ENCODE measurements around the gene QKI.

Gene QKI

GRCh38 chr6:163531122-163531521, 116.6 kb downstream of the QKI start:
- Histone ChIP-seq H3K36me3 (replicated peaks in 1 of 2; ENCODE audit: control insufficient read depth in 2 of 2, insufficient read depth in 2 of 2, low read length in 2 of 2) (peaks cover 0 to 53% of the 10 kb centered on the region in 2 donors), H3K9me3 (replicated peaks in 1 of 2; ENCODE audit: control insufficient read depth in 2 of 2, insufficient read depth in 1 of 2, low read depth in 1 of 2, low read length in 2 of 2) (no peaks in the 10 kb centered on the region), H2BK5ac (ENCODE audit: low read length) (no peak overlapping the region), H2BK12ac (ENCODE audit: low read length) (no peak overlapping the region), H3K4me2 (ENCODE audit: insufficient read depth, low read length, poor library complexity, severe bottlenecking) (no peak overlapping the region), H3K18ac (ENCODE audit: low read length) (no peak overlapping the region), H3K79me1 (ENCODE audit: low read depth, low read length) (no peaks in the 10 kb centered on the region), H3K4ac (ENCODE audit: low read length) (no peak overlapping the region), H3K27ac (replicated peaks; ENCODE audit: low read length) (no peak overlapping the region), H4K8ac (ENCODE audit: low read depth, low read length) (no peak overlapping the region), H3K4me3 (ENCODE audit: low read length in 2 of 2) (no peak overlapping the region), H2BK15ac (ENCODE audit: low read length) (no peak overlapping the region), H3K14ac (ENCODE audit: low read length) (no peak overlapping the region), H2BK120ac (ENCODE audit: low read depth, low read length) (no peak overlapping the region), H3K9ac (ENCODE audit: low read depth, low read length, poor library complexity) (no peak overlapping the region), H2AK5ac (ENCODE audit: low read depth, low read length) (no peak overlapping the region), H3K27me3 (ENCODE audit: control insufficient read depth in 3 of 3, insufficient read depth in 3 of 3, low read depth in 1 of 3, low read length in 3 of 3) (no peaks in the 10 kb centered on the region), H3K4me1 (ENCODE audit: control insufficient read depth in 2 of 2, insufficient read depth in 1 of 2, low read depth in 1 of 2, low read length in 2 of 2) (peaks cover 10 to 30% of the 10 kb centered on the region in 2 donors), H3K23ac (ENCODE audit: low read depth, low read length, poor library complexity) (no peak overlapping the region), H2AFZ (ENCODE audit: low read length) (no peak overlapping the region), H4K91ac (ENCODE audit: low read depth, low read length, poor library complexity) (no peak overlapping the region)
- DNase-seq (ENCODE audit: low spot score), result no peak
- WGBS, 2 donors (ENCODE audit: extremely low coverage in 2 of 2, insufficient read length in 2 of 2, insufficient replicate concordance in 1 of 2), result no CpG with 5 or more reads among the region's 2 CpGs

- H2BK12ac ChIP-seq (ENCODE audit: low read length), result no peak overlapping the region
- WGBS, 2 donors (ENCODE audit: extremely low coverage in 2 of 2, insufficient read length in 2 of 2, insufficient replicate concordance in 1 of 2), result no CpG with 5 or more reads among the region's 5 CpGs
Measured at GRCh38 chr6:163532526-163533078, 118.1 kb downstream of the QKI start.

GRCh38 chr6:163533443-163533842, 118.9 kb downstream of the QKI start:
- Histone ChIP-seq H3K4me2 (ENCODE audit: insufficient read depth, low read length, poor library complexity, severe bottlenecking) (no peak overlapping the region), H3K9me3 (replicated peaks in 1 of 2; ENCODE audit: control insufficient read depth in 2 of 2, insufficient read depth in 1 of 2, low read depth in 1 of 2, low read length in 2 of 2) (no peaks in the 10 kb centered on the region), H4K8ac (ENCODE audit: low read depth, low read length) (no peak overlapping the region), H3K4ac (ENCODE audit: low read length) (no peak overlapping the region), H3K27ac (replicated peaks; ENCODE audit: low read length) (no peak overlapping the region), H2BK15ac (ENCODE audit: low read length) (no peak overlapping the region), H3K4me3 (ENCODE audit: low read length in 2 of 2) (no peak overlapping the region), H3K79me1 (ENCODE audit: low read depth, low read length) (peaks cover 2% of the 10 kb centered on the region), H3K36me3 (replicated peaks in 1 of 2; ENCODE audit: control insufficient read depth in 2 of 2, insufficient read depth in 2 of 2, low read length in 2 of 2) (peaks cover 4 to 61% of the 10 kb centered on the region in 2 donors), H3K4me1 (ENCODE audit: control insufficient read depth in 2 of 2, insufficient read depth in 1 of 2, low read depth in 1 of 2, low read length in 2 of 2) (peaks cover 15 to 31% of the 10 kb centered on the region in 2 donors), H4K91ac (ENCODE audit: low read depth, low read length, poor library complexity) (no peak overlapping the region), H3K9ac (ENCODE audit: low read depth, low read length, poor library complexity) (no peak overlapping the region), H3K27me3 (ENCODE audit: control insufficient read depth in 3 of 3, insufficient read depth in 3 of 3, low read depth in 1 of 3, low read length in 3 of 3) (no peaks in the 10 kb centered on the region), H3K18ac (ENCODE audit: low read length) (no peak overlapping the region), H2BK120ac (ENCODE audit: low read depth, low read length) (no peak overlapping the region), H2BK5ac (ENCODE audit: low read length) (no peak overlapping the region), H2BK12ac (ENCODE audit: low read length) (no peak overlapping the region), H3K14ac (ENCODE audit: low read length) (no peak overlapping the region), H2AFZ (ENCODE audit: low read length) (no peak overlapping the region), H2AK5ac (ENCODE audit: low read depth, low read length) (no peak overlapping the region), H3K23ac (ENCODE audit: low read depth, low read length, poor library complexity) (no peak overlapping the region)
- DNase-seq (ENCODE audit: low spot score), result no peak
- no CpG with 5 or more reads among the region's 2 CpGs for WGBS, 2 donors (ENCODE audit: extremely low coverage in 2 of 2, insufficient read length in 2 of 2, insufficient replicate concordance in 1 of 2)

More at GRCh38 chr6:163532526-163533078, 118.1 kb downstream of the QKI start:
- Histone ChIP-seq H3K79me1 (ENCODE audit: low read depth, low read length) (no peaks in the 10 kb centered on the region), H3K4me3 (ENCODE audit: low read length in 2 of 2) (no peak overlapping the region), H2AFZ (ENCODE audit: low read length) (no peak overlapping the region), H3K9me3 (replicated peaks in 1 of 2; ENCODE audit: control insufficient read depth in 2 of 2, insufficient read depth in 1 of 2, low read depth in 1 of 2, low read length in 2 of 2) (no peaks in the 10 kb centered on the region), H3K36me3 (replicated peaks in 1 of 2; ENCODE audit: control insufficient read depth in 2 of 2, insufficient read depth in 2 of 2, low read length in 2 of 2) (peaks cover 4 to 59% of the 10 kb centered on the region in 2 donors), H4K91ac (ENCODE audit: low read depth, low read length, poor library complexity) (no peak overlapping the region), H2BK15ac (ENCODE audit: low read length) (no peak overlapping the region), H2AK5ac (ENCODE audit: low read depth, low read length) (no peak overlapping the region), H3K4me2 (ENCODE audit: insufficient read depth, low read length, poor library complexity, severe bottlenecking) (no peak overlapping the region), H3K18ac (ENCODE audit: low read length) (no peak overlapping the region), H3K23ac (ENCODE audit: low read depth, low read length, poor library complexity) (no peak overlapping the region), H3K27ac (replicated peaks; ENCODE audit: low read length) (no peak overlapping the region), H4K8ac (ENCODE audit: low read depth, low read length) (no peak overlapping the region), H3K4me1 (ENCODE audit: control insufficient read depth in 2 of 2, insufficient read depth in 1 of 2, low read depth in 1 of 2, low read length in 2 of 2) (peaks cover 12 to 26% of the 10 kb centered on the region in 2 donors), H3K9ac (ENCODE audit: low read depth, low read length, poor library complexity) (no peak overlapping the region), H2BK5ac (ENCODE audit: low read length) (no peak overlapping the region), H3K27me3 (ENCODE audit: control insufficient read depth in 3 of 3, insufficient read depth in 3 of 3, low read depth in 1 of 3, low read length in 3 of 3) (no peaks in the 10 kb centered on the region), H3K14ac (ENCODE audit: low read length) (no peak overlapping the region), H3K4ac (ENCODE audit: low read length) (no peak overlapping the region), H2BK120ac (ENCODE audit: low read depth, low read length) (no peak overlapping the region)
- no peak for DNase-seq (ENCODE audit: low spot score)

GRCh38 chr6:163536770-163537169, 122.3 kb downstream of the QKI start:
- Histone ChIP-seq H2BK15ac (ENCODE audit: low read length) (no peak overlapping the region), H3K4ac (ENCODE audit: low read length) (no peak overlapping the region), H3K79me1 (ENCODE audit: low read depth, low read length) (peaks cover 2% of the 10 kb centered on the region), H2BK120ac (ENCODE audit: low read depth, low read length) (no peak overlapping the region), H3K9ac (ENCODE audit: low read depth, low read length, poor library complexity) (no peak overlapping the region), H2AFZ (ENCODE audit: low read length) (no peak overlapping the region), H3K18ac (ENCODE audit: low read length) (no peak overlapping the region), H3K9me3 (replicated peaks in 1 of 2; ENCODE audit: control insufficient read depth in 2 of 2, insufficient read depth in 1 of 2, low read depth in 1 of 2, low read length in 2 of 2) (no peaks in the 10 kb centered on the region), H3K4me3 (ENCODE audit: low read length in 2 of 2) (no peak overlapping the region), H3K27ac (replicated peaks; ENCODE audit: low read length) (no peak overlapping the region), H3K23ac (ENCODE audit: low read depth, low read length, poor library complexity) (no peak overlapping the region), H3K4me2 (ENCODE audit: insufficient read depth, low read length, poor library complexity, severe bottlenecking) (no peak overlapping the region), H4K8ac (ENCODE audit: low read depth, low read length) (no peak overlapping the region), H4K91ac (ENCODE audit: low read depth, low read length, poor library complexity) (no peak overlapping the region), H2AK5ac (ENCODE audit: low read depth, low read length) (no peak overlapping the region), H3K36me3 (replicated peaks in 1 of 2; ENCODE audit: control insufficient read depth in 2 of 2, insufficient read depth in 2 of 2, low read length in 2 of 2) (peaks cover 4 to 81% of the 10 kb centered on the region in 2 donors), H3K14ac (ENCODE audit: low read length) (no peak overlapping the region), H2BK12ac (ENCODE audit: low read length) (no peak overlapping the region), H3K4me1 (ENCODE audit: control insufficient read depth in 2 of 2, insufficient read depth in 1 of 2, low read depth in 1 of 2, low read length in 2 of 2) (peaks cover 10 to 14% of the 10 kb centered on the region in 2 donors), H3K27me3 (ENCODE audit: control insufficient read depth in 3 of 3, insufficient read depth in 3 of 3, low read depth in 1 of 3, low read length in 3 of 3) (no peaks in the 10 kb centered on the region), H2BK5ac (ENCODE audit: low read length) (no peak overlapping the region)
- no CpG with 5 or more reads among the region's 3 CpGs for WGBS, 2 donors (ENCODE audit: extremely low coverage in 2 of 2, insufficient read length in 2 of 2, insufficient replicate concordance in 1 of 2)
- no peak for DNase-seq (ENCODE audit: low spot score)

All from neuronal stem cell (in vitro differentiated cells).